GM13976 (cell line): Measurements from ENCODE around the gene GPRC5D.

ENCODE experiments used
- DNase-seq: peaks from one replicate; pipeline ENCODE4 v3.0.0; 2012; ENCODE audit warnings: low spot score
- CTCF ChIP-seq: IDR thresholded peaks from 2 replicates; pipeline ENCODE4 v1.5.1; 2012; ENCODE audit warnings: borderline replicate concordance, mild to moderate bottlenecking; ENCODE audit not compliant: insufficient read depth; ENCODE audit errors: extremely low read depth, missing control alignments, control extremely low read depth
- in situ Hi-C: fragments of 300-500 bp; cut with MboI; formaldehyde crosslinking; loops from one replicate; pipeline ENCODE4 v1.12.0; 2022; ENCODE audit warnings: low sequenced_read_pairs, mixed read lengths, inconsistent platforms; ENCODE audit not compliant: unreplicated experiment

GPRC5D gene

GRCh38 chr12:12930633-12931219, 21.2 kb downstream of the GPRC5D start:
- no peak for DNase-seq
- in situ Hi-C loops, result no loop called here
- TF ChIP-seq CTCF, result no peak

- in situ Hi-C loops, result no loop called here
- no peak for DNase-seq
- no peak for TF ChIP-seq CTCF
Observed at GRCh38 chr12:12929696-12930095, 22.3 kb downstream of the GPRC5D start.

GRCh38 chr12:12927211-12928079, 24.5 kb downstream of the GPRC5D start:
- in situ Hi-C loops, result no loop called here
- TF ChIP-seq CTCF, result no peak
- DNase-seq, result no peak

- no peak for TF ChIP-seq CTCF
- in situ Hi-C loops, result no loop called here
- DNase-seq, result no peak
Observed at GRCh38 chr12:12926571-12927071, 25.3 kb downstream of the GPRC5D start.

GRCh38 chr12:12925388-12925787, 26.6 kb downstream of the GPRC5D start:
- in situ Hi-C loops, result no loop called here

GRCh38 chr12:12924169-12924568, 27.8 kb downstream of the GPRC5D start:
- TF ChIP-seq CTCF, result no peak
- DNase-seq, result no peak
- in situ Hi-C loops, result no loop called here

More at GRCh38 chr12:12925388-12925787, 26.6 kb downstream of the GPRC5D start:
- no peak for DNase-seq
- no peak for TF ChIP-seq CTCF
